Gastroesophageal sphincter (tissue), 3 donors: ENCODE data around the gene RASA4.
"Not testable (repeated sequence)": the region's sequence is repeated elsewhere in the genome, so short reads cannot be mapped to it uniquely, and the experiment has no call there.

Experiments
- POLR2AphosphoS5 ChIP-seq: sonication (generic); formaldehyde crosslinking; IDR thresholded peaks from one replicate; pipeline ENCODE4 v1.6.1; 2017; ENCODE audit warnings: antibody characterized with exemption
- TF ChIP-seq, protein P1 (sequence below), 4 experiments: fragments of 200-600 bp in 2 of 4; fragments of 450-650 bp in 2 of 4; sonication (generic) in 1 of 4; IDR thresholded peaks; one replicate each; pipeline ENCODE4 v1.5.1; 2017 to 2019; ENCODE audit warnings: antibody characterized with exemption in 4 of 4, mild to moderate bottlenecking in 2 of 4, moderate library complexity in 2 of 4

DNA sequence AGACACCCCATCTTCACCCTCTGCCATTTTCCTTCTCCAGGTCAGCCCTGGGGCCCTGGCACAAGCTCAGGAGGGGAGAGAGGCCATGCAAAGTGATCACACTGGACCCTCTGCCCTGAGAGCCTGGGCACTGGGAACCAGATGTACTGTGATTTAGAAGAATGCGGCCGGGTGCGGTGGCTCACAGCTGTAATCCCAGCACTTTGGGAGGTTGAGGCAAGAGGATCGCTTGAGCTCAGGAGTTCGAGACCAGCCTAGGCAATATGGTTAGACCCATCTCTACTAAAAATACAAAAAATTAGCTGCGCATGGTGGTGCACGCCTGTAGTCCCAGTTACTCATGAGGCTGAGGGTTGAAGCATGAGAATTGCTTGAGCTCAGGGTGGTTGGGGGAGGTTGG is 31.3 kb upstream of the RASA4 start:
- TF ChIP-seq, protein P1, sequence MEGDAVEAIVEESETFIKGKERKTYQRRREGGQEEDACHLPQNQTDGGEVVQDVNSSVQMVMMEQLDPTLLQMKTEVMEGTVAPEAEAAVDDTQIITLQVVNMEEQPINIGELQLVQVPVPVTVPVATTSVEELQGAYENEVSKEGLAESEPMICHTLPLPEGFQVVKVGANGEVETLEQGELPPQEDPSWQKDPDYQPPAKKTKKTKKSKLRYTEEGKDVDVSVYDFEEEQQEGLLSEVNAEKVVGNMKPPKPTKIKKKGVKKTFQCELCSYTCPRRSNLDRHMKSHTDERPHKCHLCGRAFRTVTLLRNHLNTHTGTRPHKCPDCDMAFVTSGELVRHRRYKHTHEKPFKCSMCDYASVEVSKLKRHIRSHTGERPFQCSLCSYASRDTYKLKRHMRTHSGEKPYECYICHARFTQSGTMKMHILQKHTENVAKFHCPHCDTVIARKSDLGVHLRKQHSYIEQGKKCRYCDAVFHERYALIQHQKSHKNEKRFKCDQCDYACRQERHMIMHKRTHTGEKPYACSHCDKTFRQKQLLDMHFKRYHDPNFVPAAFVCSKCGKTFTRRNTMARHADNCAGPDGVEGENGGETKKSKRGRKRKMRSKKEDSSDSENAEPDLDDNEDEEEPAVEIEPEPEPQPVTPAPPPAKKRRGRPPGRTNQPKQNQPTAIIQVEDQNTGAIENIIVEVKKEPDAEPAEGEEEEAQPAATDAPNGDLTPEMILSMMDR (IDR thresholded peaks at IDR 0.05): not testable (repeated sequence)
- not testable (repeated sequence) for TF ChIP-seq POLR2AphosphoS5
